Mesendoderm (in vitro differentiated cells): Measurements from ENCODE around the gene TP53I13.

Experiments used
- DNase-seq: peaks from one replicate; pipeline ENCODE4 v3.0.0; 2013
- H2AK5ac ChIP-seq: 2 replicates; pipeline ENCODE4 v1.6.1; 2013; ENCODE audit warnings: low read length, inconsistent platforms
- H2BK120ac ChIP-seq: 2 replicates; pipeline ENCODE4 v1.6.1; 2013; ENCODE audit warnings: low read depth, mild to moderate bottlenecking, low read length, moderate library complexity, mixed read lengths
- H2BK15ac ChIP-seq: replicated peaks from 2 replicates; pipeline ENCODE4 v1.6.1; 2013; ENCODE audit warnings: low read depth, mild to moderate bottlenecking, moderate library complexity
- H2BK5ac ChIP-seq: 2 replicates; pipeline ENCODE4 v1.6.1; 2013; ENCODE audit warnings: low read length, inconsistent platforms
- H3K18ac ChIP-seq: 2 replicates; pipeline ENCODE4 v1.6.1; 2013; ENCODE audit warnings: mild to moderate bottlenecking, low read length, mixed read lengths
- H3K23ac ChIP-seq: one replicate; pipeline ENCODE4 v1.6.1; 2013; ENCODE audit warnings: low read length
- H3K27ac ChIP-seq: 2 replicates; pipeline ENCODE4 v1.5.1; 2013; ENCODE audit warnings: low read depth, mild to moderate bottlenecking, inconsistent platforms, low read length, moderate library complexity
- H3K27me3 ChIP-seq: 2 replicates; pipeline ENCODE4 v1.6.1; 2013; ENCODE audit warnings: low read length, control low read depth, mild to moderate bottlenecking, inconsistent platforms; ENCODE audit not compliant: insufficient read depth, poor library complexity
- H3K36me3 ChIP-seq: 2 replicates; pipeline ENCODE4 v1.6.1; 2013; ENCODE audit warnings: low read length, inconsistent platforms; ENCODE audit not compliant: control insufficient read depth, insufficient read depth
- H3K4ac ChIP-seq: one replicate; pipeline ENCODE4 v1.6.1; 2013; ENCODE audit warnings: low read depth, mild to moderate bottlenecking, low read length, moderate library complexity
- H3K4me1 ChIP-seq: 2 replicates; pipeline ENCODE4 v1.6.1; 2013; ENCODE audit warnings: low read depth, low read length, inconsistent platforms; ENCODE audit not compliant: control insufficient read depth
- H3K4me2 ChIP-seq: 2 replicates; pipeline ENCODE4 v1.6.1; 2013; ENCODE audit warnings: low read length
- H3K4me3 ChIP-seq: 2 replicates; pipeline ENCODE4 v1.5.1; 2013; ENCODE audit warnings: mild to moderate bottlenecking, low read length
- H3K56ac ChIP-seq: one replicate; pipeline ENCODE4 v1.6.1; 2013; ENCODE audit warnings: low read length
- H3K79me1 ChIP-seq: 2 replicates; pipeline ENCODE4 v1.6.1; 2013; ENCODE audit warnings: low read length, inconsistent platforms
- H3K79me2 ChIP-seq: 2 replicates; pipeline ENCODE4 v1.6.1; 2013; ENCODE audit warnings: mild to moderate bottlenecking, low read length; ENCODE audit not compliant: control insufficient read depth, insufficient read depth
- H3K9ac ChIP-seq: 2 replicates; pipeline ENCODE4 v1.6.1; 2013; ENCODE audit warnings: low read length, inconsistent platforms
- H4K5ac ChIP-seq: one replicate; pipeline ENCODE4 v1.6.1; 2013; ENCODE audit warnings: low read length
- H4K8ac ChIP-seq: one replicate; pipeline ENCODE4 v1.6.1; 2013; ENCODE audit warnings: low read depth, mild to moderate bottlenecking, control low read depth, low read length, moderate library complexity
- WGBS: extraction: QIAGEN DNeasy Blood & Tissue Kit; methylation state at CpG from one replicate; pipeline ENCODE4 v1.1.7; 2013; ENCODE audit warnings: low lambda C conversion rate, missing lambda C conversion rate; ENCODE audit not compliant: insufficient coverage; ENCODE audit errors: extremely low coverage; 5-methylcytosine and 5-hydroxymethylcytosine counted together

TP53I13 gene

GRCh38 chr17:29586676-29587469 is 18.4 kb downstream of the TP53I13 start:
- Histone ChIP-seq H4K8ac (no peak overlapping the region), H2AK5ac (no peak overlapping the region), H3K56ac (no peak overlapping the region), H4K5ac (no peak overlapping the region), H3K4me2 (no peak overlapping the region), H2BK15ac (no peak overlapping the region), H2BK5ac (no peak overlapping the region), H3K18ac (no peak overlapping the region), H3K27ac (no peak overlapping the region), H3K23ac (no peak overlapping the region), H3K27me3 (no peaks in the 10 kb centered on the region), H2BK120ac (no peak overlapping the region), H3K9ac (no peak overlapping the region), H3K79me1 (peaks cover 17% of the 10 kb centered on the region), H3K79me2 (peaks cover 19% of the 10 kb centered on the region), H3K4me3 (no peak overlapping the region), H3K4me1 (peaks cover 11% of the 10 kb centered on the region), H3K36me3 (no peaks in the 10 kb centered on the region), H3K4ac (no peak overlapping the region)
- DNase-seq = no peak
- no CpG with 5 or more reads among the region's 9 CpGs for WGBS

GRCh38 chr17:29587591-29587990 is 19.1 kb downstream of the TP53I13 start:
- H3K79me2 ChIP-seq = peaks cover 19% of the 10 kb centered on the region
- H3K27ac ChIP-seq = no peak overlapping the region
- no peak overlapping the region for H2BK5ac ChIP-seq
- H3K18ac ChIP-seq = no peak overlapping the region
- no peak overlapping the region for H4K8ac ChIP-seq
- no peak overlapping the region for H3K4ac ChIP-seq
- H3K79me1 ChIP-seq = peaks cover 17% of the 10 kb centered on the region
- H3K4me3 ChIP-seq = no peak overlapping the region
- no peak overlapping the region for H4K5ac ChIP-seq
- peaks cover 11% of the 10 kb centered on the region for H3K4me1 ChIP-seq
- no peak for DNase-seq
- H3K23ac ChIP-seq = no peak overlapping the region
- no peaks in the 10 kb centered on the region for H3K27me3 ChIP-seq
- no peak overlapping the region for H3K9ac ChIP-seq
- H3K36me3 ChIP-seq = no peaks in the 10 kb centered on the region
- WGBS = no CpG with 5 or more reads among the region's 6 CpGs
- no peak overlapping the region for H2BK120ac ChIP-seq
- H2BK15ac ChIP-seq = no peak overlapping the region
- H2AK5ac ChIP-seq = no peak overlapping the region
- no peak overlapping the region for H3K4me2 ChIP-seq
- H3K56ac ChIP-seq = no peak overlapping the region

DNA sequence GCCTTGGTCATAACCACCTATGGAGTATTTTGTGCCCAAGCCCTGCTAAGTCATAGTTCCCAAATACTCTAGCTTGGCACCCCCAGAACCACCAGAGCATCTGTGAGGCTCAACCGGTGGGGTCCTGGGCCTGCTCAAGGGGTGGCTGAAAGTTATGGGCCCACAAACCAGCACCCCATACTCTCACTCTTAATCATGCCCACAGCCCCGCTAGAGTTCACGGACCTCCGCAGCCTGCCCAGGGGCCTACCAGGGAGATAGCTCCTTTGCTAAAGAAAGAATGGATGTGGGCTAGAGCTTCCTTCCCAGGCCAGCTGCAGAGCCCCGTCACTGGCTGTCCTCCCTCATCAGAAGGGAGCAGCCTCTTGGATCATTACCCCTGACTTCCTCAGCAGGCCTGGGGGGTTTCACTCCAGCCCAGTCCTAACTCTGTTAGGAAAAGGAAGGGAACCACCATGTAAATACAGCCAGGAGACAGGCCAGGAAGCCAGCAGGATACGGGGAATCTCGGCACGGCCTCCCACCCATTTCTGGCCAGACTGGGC is 19.6 kb downstream of the TP53I13 start:
- H3K56ac ChIP-seq = peak overlapping the region; percentile 97
- no CpG with 5 or more reads among the region's 8 CpGs for WGBS
- H3K79me1 ChIP-seq = peaks cover 17% of the 10 kb centered on the region
- H4K8ac ChIP-seq = no peak overlapping the region
- peak overlapping the region; percentile 72 for H3K9ac ChIP-seq
- peaks cover 19% of the 10 kb centered on the region for H3K79me2 ChIP-seq
- peaks cover 11% of the 10 kb centered on the region for H3K4me1 ChIP-seq
- no peak overlapping the region for H3K27ac ChIP-seq
- no peak overlapping the region for H4K5ac ChIP-seq
- no peak overlapping the region for H3K4ac ChIP-seq
- H3K4me2 ChIP-seq = peak overlapping the region; percentile 88
- DNase-seq = no peak
- no peak overlapping the region for H2BK120ac ChIP-seq
- no peak overlapping the region for H3K4me3 ChIP-seq
- no peaks in the 10 kb centered on the region for H3K36me3 ChIP-seq
- H3K27me3 ChIP-seq = no peaks in the 10 kb centered on the region
- no peak overlapping the region for H2BK5ac ChIP-seq
- no peak overlapping the region for H2BK15ac ChIP-seq
- H3K23ac ChIP-seq = peak overlapping the region; percentile 20
- H2AK5ac ChIP-seq = no peak overlapping the region
- no peak overlapping the region for H3K18ac ChIP-seq

DNA sequence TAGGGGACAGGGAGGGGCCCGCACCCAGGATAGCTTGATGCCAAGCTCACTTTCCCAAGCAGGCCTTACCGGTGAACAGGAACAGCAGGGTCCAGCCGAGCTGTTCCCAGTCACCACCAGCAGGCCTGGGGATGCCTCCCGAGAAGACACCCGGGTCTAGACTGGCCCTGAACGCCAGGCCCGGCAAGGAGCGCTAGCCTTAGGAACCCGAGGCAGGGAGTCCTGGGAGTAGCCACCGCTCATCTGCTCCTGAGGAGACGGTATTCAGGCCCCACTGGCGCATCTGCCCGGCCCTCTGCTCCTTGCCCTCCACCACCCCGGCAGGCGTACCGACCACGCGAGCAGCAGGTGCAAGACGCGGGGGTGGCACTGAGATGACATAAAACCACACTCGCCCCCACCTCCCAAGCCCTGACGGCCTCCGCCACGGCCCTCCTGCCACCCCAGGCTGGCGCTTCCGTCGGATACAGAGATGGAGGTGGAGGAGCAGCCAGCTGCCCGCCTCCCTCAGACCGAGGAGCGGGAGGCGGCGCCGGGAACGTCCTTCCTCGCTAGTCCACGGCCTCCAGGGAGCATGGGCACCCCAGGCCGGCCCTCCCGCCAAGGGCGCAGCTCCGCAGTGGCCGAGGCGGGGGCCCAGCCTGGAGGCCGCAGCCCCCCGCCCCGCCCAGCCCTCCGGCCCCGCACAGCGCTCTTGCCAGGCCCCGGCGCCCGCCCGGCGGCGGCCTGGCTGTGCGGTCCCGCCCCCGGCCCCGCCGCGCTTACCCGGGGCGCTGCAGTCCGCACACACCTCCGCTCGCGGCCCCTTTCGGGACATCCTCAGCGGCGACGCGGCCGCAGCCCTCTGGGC is 20.3 kb downstream of the TP53I13 start:
- Histone ChIP-seq H3K4me2 (peak overlapping the region; percentile 88), H2AK5ac (no peak overlapping the region), H3K9ac (peak overlapping the region; percentile 72), H3K27me3 (no peaks in the 10 kb centered on the region), H4K5ac (no peak overlapping the region), H3K18ac (peak overlapping the region; percentile 31), H3K23ac (peak overlapping the region; percentile 20), H3K4ac (peak overlapping the region; percentile 58), H2BK15ac (no peak overlapping the region), H3K56ac (peak overlapping the region; percentile 97), H3K36me3 (no peaks in the 10 kb centered on the region), H4K8ac (no peak overlapping the region), H2BK5ac (no peak overlapping the region), H3K4me3 (peak overlapping the region; percentile 70), H2BK120ac (no peak overlapping the region), H3K4me1 (peaks cover 11% of the 10 kb centered on the region), H3K27ac (no peak overlapping the region), H3K79me2 (peaks cover 19% of the 10 kb centered on the region), H3K79me1 (peaks cover 17% of the 10 kb centered on the region)
- no CpG with 5 or more reads among the region's 72 CpGs for WGBS
- DNase-seq = peak; percentile 62

DNA sequence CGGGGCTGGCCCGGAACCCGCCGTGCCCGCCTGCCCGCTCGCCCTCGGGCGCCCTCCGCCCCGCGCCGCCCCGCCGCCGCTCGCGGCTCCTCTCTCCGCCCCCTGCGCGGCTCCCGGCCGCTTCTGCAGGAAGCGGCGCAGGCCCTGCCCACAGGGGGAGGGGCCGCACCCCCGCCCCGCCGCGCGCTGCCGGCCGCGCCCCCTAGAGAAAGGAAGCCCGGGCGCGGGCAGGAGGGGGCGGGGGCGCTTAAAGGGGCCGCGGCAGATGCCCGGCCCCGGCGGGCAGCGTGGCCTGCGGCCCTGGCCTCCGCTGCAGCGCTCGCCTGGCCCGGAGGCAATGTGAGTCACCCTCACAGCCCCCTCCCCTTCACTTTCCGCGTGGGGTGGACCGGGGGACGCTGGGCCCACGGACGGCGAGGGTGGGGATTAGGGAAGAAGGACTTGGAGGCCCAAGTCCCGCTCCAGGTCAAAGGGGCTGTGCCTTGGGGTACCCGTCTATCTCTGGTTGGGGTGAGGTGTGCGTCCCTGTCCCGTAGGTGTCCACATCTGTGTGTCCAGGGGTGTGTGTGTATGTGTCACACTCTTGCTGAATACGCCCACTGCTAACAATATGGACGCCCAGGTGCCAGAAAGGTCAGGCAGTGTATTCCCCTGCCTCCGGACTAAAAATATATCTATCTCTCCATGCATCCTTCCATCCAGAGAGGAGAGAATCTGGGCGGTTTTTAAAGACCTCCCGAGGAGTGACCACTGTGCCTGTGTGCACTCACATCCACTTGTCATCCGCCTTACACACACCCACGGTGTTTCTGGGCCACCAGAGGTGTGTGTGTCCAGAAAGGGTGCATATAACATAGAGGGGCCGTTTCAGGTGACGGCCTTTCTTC is 21.3 kb downstream of the TP53I13 start, which contains the start of gene GIT1:
GIT1 (minus strand) TSS at position 125 of the 887 bp plus-strand sequence. CDS start 270 bp downstream, outside the sequence.
- peak within 1 kb of the TSS; percentile 58 for H3K4ac ChIP-seq
- H3K27ac ChIP-seq = no peak within 1 kb of the TSS
- H3K36me3 ChIP-seq = no peaks in the 10 kb centered on the region
- H3K23ac ChIP-seq = peak within 1 kb of the TSS; percentile 20
- peak within 1 kb of the TSS; percentile 97 for H3K56ac ChIP-seq
- H4K5ac ChIP-seq = no peak within 1 kb of the TSS
- H3K79me2 ChIP-seq = peaks cover 19% of the 10 kb centered on the region
- no peak within 1 kb of the TSS for H4K8ac ChIP-seq
- DNase-seq = peak; percentile 91
- no CpG with 5 or more reads among the region's 70 CpGs for WGBS
- H2BK5ac ChIP-seq = no peak within 1 kb of the TSS
- peak within 1 kb of the TSS; percentile 70 for H3K4me3 ChIP-seq
- H3K18ac ChIP-seq = peak within 1 kb of the TSS; percentile 82
- H3K27me3 ChIP-seq = no peaks in the 10 kb centered on the region
- no peak within 1 kb of the TSS for H2AK5ac ChIP-seq
- H3K4me1 ChIP-seq = peaks cover 7% of the 10 kb centered on the region
- H3K4me2 ChIP-seq = peak within 1 kb of the TSS; percentile 91
- peaks cover 14% of the 10 kb centered on the region for H3K79me1 ChIP-seq
- no peak within 1 kb of the TSS for H2BK15ac ChIP-seq
- H2BK120ac ChIP-seq = no peak within 1 kb of the TSS
- H3K9ac ChIP-seq = peak within 1 kb of the TSS; percentile 80
